ENCODE results near the gene OOSP1.
"Not testable (repeated sequence)": the region's sequence is repeated elsewhere in the genome, so short reads cannot be mapped to it uniquely, and the experiment has no call there.

Gene OOSP1

GRCh38 chr11:59938132-59938531 lies at the start of gene OOSP1:
Gene OOSP1, plus strand, starts transcription at chr11:59938432. Its CDS starts 23 bp downstream, at chr11:59938455.
- DNase-seq (ENCODE audit: low read depth in 2 of 3, low spot score in 2 of 3), result no peak

- DNase-seq (ENCODE audit: low read depth in 2 of 3, low spot score in 2 of 3), result no peak
Observed at GRCh38 chr11:59891781-59892181, 46.5 kb upstream of the OOSP1 start.

GRCh38 chr11:59894616-59895015 lies 43.6 kb upstream of the OOSP1 start:
- no peak for DNase-seq (ENCODE audit: low read depth in 2 of 3, low spot score in 2 of 3)

GRCh38 chr11:59898046-59898445 lies 40.2 kb upstream of the OOSP1 start:
- no peak for DNase-seq (ENCODE audit: low read depth in 2 of 3, low spot score in 2 of 3)

GRCh38 chr11:59898650-59899049 lies 39.6 kb upstream of the OOSP1 start:
- no peak for DNase-seq (ENCODE audit: low read depth in 2 of 3, low spot score in 2 of 3)

GRCh38 chr11:59899532-59899931 lies 38.7 kb upstream of the OOSP1 start:
- DNase-seq (ENCODE audit: low read depth in 2 of 3, low spot score in 2 of 3), result no peak

GRCh38 chr11:59900366-59901126 lies 37.7 kb upstream of the OOSP1 start:
- DNase-seq (ENCODE audit: low read depth in 2 of 3, low spot score in 2 of 3), result no peak

- no peak for DNase-seq (ENCODE audit: low read depth in 2 of 3, low spot score in 2 of 3)
Observed at GRCh38 chr11:59901306-59901705, 36.9 kb upstream of the OOSP1 start.

- DNase-seq (ENCODE audit: low read depth in 2 of 3, low spot score in 2 of 3), result not testable (repeated sequence)
Observed at GRCh38 chr11:59903569-59903968, 34.7 kb upstream of the OOSP1 start.

- DNase-seq (ENCODE audit: low read depth in 2 of 3, low spot score in 2 of 3), result no peak
Observed at GRCh38 chr11:59918480-59918879, 19.8 kb upstream of the OOSP1 start.

GRCh38 chr11:59918987-59919589 lies 19.1 kb upstream of the OOSP1 start:
- no peak for DNase-seq (ENCODE audit: low read depth in 2 of 3, low spot score in 2 of 3)

GRCh38 chr11:59923813-59924212 lies 14.4 kb upstream of the OOSP1 start:
- DNase-seq (ENCODE audit: low read depth in 2 of 3, low spot score in 2 of 3), result no peak

- no peak for DNase-seq (ENCODE audit: low read depth in 2 of 3, low spot score in 2 of 3)
Observed at GRCh38 chr11:59931688-59932087, 6.5 kb upstream of the OOSP1 start.

- DNase-seq (ENCODE audit: low read depth in 2 of 3, low spot score in 2 of 3), result no peak
Observed at GRCh38 chr11:59938718-59939117, 486 bp downstream of the OOSP1 start.

- no peak for DNase-seq (ENCODE audit: low read depth in 2 of 3, low spot score in 2 of 3)
Observed at GRCh38 chr11:59939482-59939881, 1.2 kb downstream of the OOSP1 start.

GRCh38 chr11:59941091-59941490 lies 2.9 kb downstream of the OOSP1 start:
- DNase-seq (ENCODE audit: low read depth in 2 of 3, low spot score in 2 of 3), result no peak

- no peak for DNase-seq (ENCODE audit: low read depth in 2 of 3, low spot score in 2 of 3)
Observed at GRCh38 chr11:59943997-59944714, 5.9 kb downstream of the OOSP1 start.

- no peak for DNase-seq (ENCODE audit: low read depth in 2 of 3, low spot score in 2 of 3)
Observed at GRCh38 chr11:59944720-59945119, 6.5 kb downstream of the OOSP1 start.

GRCh38 chr11:59953463-59954218 lies 15.4 kb downstream of the OOSP1 start:
- DNase-seq (ENCODE audit: low read depth in 2 of 3, low spot score in 2 of 3), result no peak

- no peak for DNase-seq (ENCODE audit: low read depth in 2 of 3, low spot score in 2 of 3)
Observed at GRCh38 chr11:59954219-59954847, 16.1 kb downstream of the OOSP1 start.

GRCh38 chr11:59957094-59957493 lies 18.9 kb downstream of the OOSP1 start:
- DNase-seq (ENCODE audit: low read depth in 2 of 3, low spot score in 2 of 3), result no peak
